Activated CD8-positive, alpha-beta T cell treated with anti-CD3 and anti-CD28 coated beads, Interleukin-2, amount 10 ng/mL, durations not matched to agents 7 days and 5 days (primary cell): ENCODE data around the gene OR10G4. TPM values are rescaled to one million over a fixed set of nuclear protein-coding genes. Genes with fewer than 3 reads are reported as not detected.
"Not testable (repeated sequence)": the region's sequence is repeated elsewhere in the genome, so short reads cannot be mapped to it uniquely, and the experiment has no call there.

Source experiments
- ATAC-seq: fragments of 150-1000 bp; cut with Tn5 transposase; one replicate; pipeline ENCODE4 v1.10.0; 2021; ENCODE audit warnings: moderate library complexity
- CTCF ChIA-PET: fragments of 350-600 bp; sonication (Branson Sonifier 250); formaldehyde crosslinking; loops from one replicate; lab custom pipeline; 2021; ENCODE audit warnings: antibody characterized with exemption; lab: Charles Lee
- POLR2A ChIA-PET: fragments of 350-600 bp; sonication (Branson Sonifier 250); formaldehyde crosslinking; loops from one replicate; lab custom pipeline; 2021; ENCODE audit warnings: antibody characterized with exemption; lab: Charles Lee
- DNase-seq: peaks from one replicate; pipeline ENCODE4 v3.0.0-alpha.2; 2020
- H3K27ac Mint-ChIP-seq: one replicate; pipeline ENCODE4 v1.8.0; 2021; ENCODE audit warnings: mild to moderate bottlenecking, mixed read lengths
- H3K27me3 Mint-ChIP-seq: one replicate; pipeline ENCODE4 v1.8.0; 2021; ENCODE audit warnings: low read depth, mixed read lengths
- H3K36me3 Mint-ChIP-seq: one replicate; pipeline ENCODE4 v1.8.0; 2021; ENCODE audit warnings: low read depth, mixed read lengths
- H3K4me1 Mint-ChIP-seq: one replicate; pipeline ENCODE4 v1.8.0; 2021; ENCODE audit warnings: low read depth, mixed read lengths
- H3K4me3 Mint-ChIP-seq: one replicate; pipeline ENCODE4 v1.8.0; 2021; ENCODE audit warnings: mild to moderate bottlenecking, mixed read lengths
- H3K9me3 Mint-ChIP-seq: one replicate; pipeline ENCODE4 v1.8.0; 2022; ENCODE audit warnings: mixed read lengths; ENCODE audit not compliant: insufficient read depth
- total RNA-seq, 2 experiments: library from RNA; stranded (reverse); gene quantifications; one replicate each; pipeline ENCODE4 v1.2.3, GENCODE V29; 2021

OR10G4 gene, protein sequence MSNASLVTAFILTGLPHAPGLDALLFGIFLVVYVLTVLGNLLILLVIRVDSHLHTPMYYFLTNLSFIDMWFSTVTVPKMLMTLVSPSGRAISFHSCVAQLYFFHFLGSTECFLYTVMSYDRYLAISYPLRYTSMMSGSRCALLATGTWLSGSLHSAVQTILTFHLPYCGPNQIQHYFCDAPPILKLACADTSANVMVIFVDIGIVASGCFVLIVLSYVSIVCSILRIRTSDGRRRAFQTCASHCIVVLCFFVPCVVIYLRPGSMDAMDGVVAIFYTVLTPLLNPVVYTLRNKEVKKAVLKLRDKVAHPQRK
- not detected for total RNA-seq

DNA sequence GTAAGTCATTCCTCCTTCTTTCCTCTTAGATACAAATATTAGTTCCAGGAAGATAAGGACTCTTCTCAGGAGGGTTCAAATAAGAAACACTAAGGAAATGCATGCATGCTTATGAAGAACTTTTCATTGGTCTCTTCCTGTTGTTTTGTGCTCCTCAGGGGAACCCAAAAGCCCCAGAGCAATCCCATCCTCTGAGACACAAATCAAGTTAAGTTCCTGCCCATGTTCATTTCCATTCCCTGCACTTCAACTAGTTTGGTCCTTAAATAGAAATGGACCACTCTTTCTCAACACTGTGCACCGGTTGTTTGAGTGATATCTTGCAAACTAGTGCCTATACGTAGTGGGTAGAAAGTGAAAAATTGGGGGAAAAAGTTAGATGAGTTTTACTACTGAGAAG is at the start of gene OR10G4:
TSS of gene OR10G4 (plus strand) at position 301 of the 400 bp plus-strand sequence. CDS start 2,578 bp downstream, outside the sequence.
- ATAC-seq (no peak), DNase-seq (no peak)
- H3K9me3 Mint-ChIP-seq, result no peaks in the 10 kb centered on the region
- POLR2A ChIA-PET, result no interaction called here
- peaks cover 1% of the 10 kb centered on the region for H3K27me3 Mint-ChIP-seq
- CTCF ChIA-PET, result no interaction called here
- H3K36me3 Mint-ChIP-seq, result no peaks in the 10 kb centered on the region
- H3K27ac Mint-ChIP-seq, result no peak within 1 kb of the TSS
- H3K4me1 Mint-ChIP-seq, result no peaks in the 10 kb centered on the region
- no peak within 1 kb of the TSS for H3K4me3 Mint-ChIP-seq

DNA sequence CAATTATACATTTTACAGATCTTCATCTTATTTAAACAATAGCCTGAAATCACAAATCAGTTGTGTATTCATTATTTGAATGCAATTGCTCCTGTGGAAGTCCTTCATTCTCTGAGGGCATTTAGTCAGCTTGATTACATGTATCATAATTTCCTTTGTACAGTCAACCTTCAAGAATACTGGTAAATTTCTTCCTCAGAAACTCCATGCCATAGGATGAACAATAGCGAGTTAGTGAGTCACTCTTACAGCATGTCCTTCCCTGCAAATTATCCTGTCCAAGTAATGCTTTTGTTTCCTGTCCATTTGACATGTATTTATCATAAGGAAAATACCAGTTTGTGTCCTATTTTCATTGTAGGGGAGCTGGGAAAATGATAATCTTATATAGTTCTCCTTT is 39.0 kb upstream of the OR10G4 start:
- H3K27ac Mint-ChIP-seq, result no peak overlapping the region

DNA sequence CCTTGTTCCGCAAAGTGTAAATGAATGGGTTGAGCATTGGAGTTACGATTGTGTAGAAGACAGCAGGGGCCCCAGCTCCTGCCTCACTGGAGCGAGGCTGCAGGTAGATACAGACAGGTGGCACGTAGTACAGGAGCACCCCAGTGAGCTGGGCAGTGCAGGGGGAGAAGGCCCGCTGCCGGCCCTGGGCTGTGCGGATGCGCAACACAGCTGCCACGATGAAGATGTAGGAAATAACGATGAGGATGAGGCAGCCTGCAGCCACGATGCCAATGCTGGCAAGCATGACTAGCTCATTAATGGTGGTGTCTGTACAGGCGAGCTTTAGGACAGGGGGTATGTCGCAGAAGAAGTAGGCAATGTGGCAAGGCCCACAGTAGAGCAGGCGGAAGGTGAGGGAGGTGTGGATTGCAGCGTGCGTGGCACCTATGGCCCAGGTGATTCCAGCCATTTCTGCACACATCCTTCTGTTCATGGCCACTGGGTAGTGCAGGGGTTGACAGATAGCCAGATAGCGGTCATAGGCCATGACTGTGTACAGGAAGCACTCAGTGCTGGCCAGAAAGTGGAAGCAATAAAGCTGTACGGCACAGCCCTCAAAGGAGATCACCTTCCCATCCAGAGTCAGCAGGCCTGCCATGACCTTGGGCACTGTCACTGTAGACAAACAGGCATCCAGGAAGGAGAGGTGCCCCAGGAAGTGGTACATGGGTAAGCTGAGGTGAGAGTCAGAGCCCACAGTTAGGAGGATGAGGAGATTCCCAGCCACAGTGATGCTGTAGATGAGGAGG is 35.8 kb upstream of the OR10G4 start:
- no peak for DNase-seq
- CTCF ChIA-PET, result no interaction called here
- POLR2A ChIA-PET, result no interaction called here
- Mint-ChIP-seq H3K4me3 (no peak overlapping the region), H3K9me3 (no peaks in the 10 kb centered on the region), H3K4me1 (peaks cover 5% of the 10 kb centered on the region), H3K27me3 (no peaks in the 10 kb centered on the region), H3K36me3 (no peaks in the 10 kb centered on the region), H3K27ac (no peak overlapping the region)
- no peak for ATAC-seq

More for the DNA sequence above, 39.0 kb upstream of the OR10G4 start:
- CTCF ChIA-PET, result no interaction called here
- Mint-ChIP-seq H3K9me3 (no peaks in the 10 kb centered on the region), H3K4me1 (peaks cover 5% of the 10 kb centered on the region), H3K27me3 (no peaks in the 10 kb centered on the region), H3K36me3 (no peaks in the 10 kb centered on the region), H3K4me3 (no peak overlapping the region)
- ATAC-seq (no peak), DNase-seq (no peak)
- POLR2A ChIA-PET, result no interaction called here

DNA sequence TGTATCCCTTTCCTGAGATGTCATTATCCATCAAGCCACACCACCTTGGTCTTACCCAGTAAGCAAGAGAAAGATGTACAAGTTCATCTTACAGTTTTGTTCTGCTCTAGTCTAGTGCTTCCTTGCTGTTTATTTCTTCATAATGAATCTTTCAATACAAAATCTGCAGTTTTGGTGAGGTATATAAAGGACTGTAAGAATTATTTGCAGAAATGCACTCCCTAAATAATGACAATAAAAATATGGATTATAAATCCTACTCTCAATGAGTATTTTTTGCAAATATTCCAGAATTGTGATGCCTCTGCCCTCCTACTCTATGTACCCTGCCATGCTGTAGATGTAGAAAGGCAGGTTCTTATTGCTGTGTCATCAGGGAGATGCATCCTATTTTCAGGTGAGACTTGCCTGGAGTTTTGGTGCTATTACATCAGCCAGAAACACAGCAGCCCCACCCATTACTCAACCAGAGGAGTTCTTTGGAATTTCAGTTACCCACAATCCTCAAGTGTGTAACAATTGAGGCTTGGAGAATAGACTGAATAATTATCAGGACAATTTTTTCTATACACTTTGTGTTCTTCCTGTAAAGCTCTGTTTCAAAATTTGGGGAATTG is 35.0 kb upstream of the OR10G4 start, which contains the start of gene OR10S1:
TSS of gene OR10S1 (minus strand) at position 51 of the 617 bp plus-strand sequence. CDS start 117 bp downstream, outside the sequence.
- ChIA-PET CTCF (no interaction called here), POLR2A (no interaction called here)
- Mint-ChIP-seq H3K4me1 (peaks cover 5% of the 10 kb centered on the region), H3K27me3 (no peaks in the 10 kb centered on the region), H3K27ac (no peak within 1 kb of the TSS), H3K9me3 (no peaks in the 10 kb centered on the region), H3K36me3 (no peaks in the 10 kb centered on the region), H3K4me3 (no peak within 1 kb of the TSS)
- ATAC-seq (no peak), DNase-seq (no peak)

DNA sequence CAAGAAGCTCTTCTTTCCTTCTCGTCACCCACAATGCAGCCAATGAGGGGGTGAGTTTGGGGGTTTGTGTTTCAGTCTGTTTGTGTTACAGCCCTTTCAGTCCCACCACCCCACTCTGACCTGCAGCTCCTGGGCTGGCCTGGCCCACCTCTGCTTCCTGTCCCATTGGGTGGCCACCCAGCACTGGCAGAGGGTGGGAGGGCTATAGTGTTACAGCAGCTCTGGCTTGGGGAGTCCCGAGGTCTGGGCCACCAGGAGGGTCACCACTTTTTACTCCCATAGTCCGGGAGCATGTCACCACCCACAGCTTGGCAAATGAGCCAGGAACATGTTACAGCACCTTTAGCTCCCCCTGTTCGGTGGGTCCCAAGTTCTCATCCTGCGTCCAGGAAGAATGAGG is 33.5 kb upstream of the OR10G4 start:
- H3K4me1 Mint-ChIP-seq, result peaks cover 5% of the 10 kb centered on the region
- H3K27ac Mint-ChIP-seq, result no peak overlapping the region
- H3K27me3 Mint-ChIP-seq, result no peaks in the 10 kb centered on the region
- DNase-seq, result no peak
- no peak overlapping the region for H3K4me3 Mint-ChIP-seq
- no peaks in the 10 kb centered on the region for H3K9me3 Mint-ChIP-seq
- POLR2A ChIA-PET, result no interaction called here
- no peaks in the 10 kb centered on the region for H3K36me3 Mint-ChIP-seq
- CTCF ChIA-PET, result no interaction called here
- no peak for ATAC-seq

DNA sequence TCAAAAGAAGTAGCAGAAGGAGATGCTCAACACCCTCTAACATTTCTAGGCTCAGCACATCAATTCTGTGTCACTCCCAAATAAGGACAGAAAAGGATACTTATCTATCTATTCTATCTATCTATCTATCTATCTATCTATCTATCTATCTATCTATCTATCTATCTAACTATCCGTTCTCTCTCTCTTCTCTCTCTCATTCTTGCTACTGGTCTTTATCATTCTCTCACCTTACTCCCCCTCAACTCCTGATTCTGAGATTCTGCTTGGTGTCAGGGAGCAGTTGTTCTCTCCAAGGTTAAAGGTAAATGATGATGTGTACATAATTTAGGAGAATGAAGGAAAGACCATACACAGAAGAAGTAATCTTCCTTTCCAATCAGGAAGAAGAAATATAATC is 17.7 kb upstream of the OR10G4 start, which contains the start of gene OR10G6:
TSS of gene OR10G6 (minus strand) at position 43 of the 400 bp plus-strand sequence. CDS start at position 43, 0 bp downstream.
- POLR2A ChIA-PET, result no interaction called here
- Mint-ChIP-seq H3K4me3 (no peak within 1 kb of the TSS), H3K36me3 (no peaks in the 10 kb centered on the region), H3K27ac (no peak within 1 kb of the TSS), H3K27me3 (no peaks in the 10 kb centered on the region), H3K9me3 (no peaks in the 10 kb centered on the region), H3K4me1 (no peaks in the 10 kb centered on the region)
- ATAC-seq (no peak), DNase-seq (no peak)
- CTCF ChIA-PET, result no interaction called here

DNA sequence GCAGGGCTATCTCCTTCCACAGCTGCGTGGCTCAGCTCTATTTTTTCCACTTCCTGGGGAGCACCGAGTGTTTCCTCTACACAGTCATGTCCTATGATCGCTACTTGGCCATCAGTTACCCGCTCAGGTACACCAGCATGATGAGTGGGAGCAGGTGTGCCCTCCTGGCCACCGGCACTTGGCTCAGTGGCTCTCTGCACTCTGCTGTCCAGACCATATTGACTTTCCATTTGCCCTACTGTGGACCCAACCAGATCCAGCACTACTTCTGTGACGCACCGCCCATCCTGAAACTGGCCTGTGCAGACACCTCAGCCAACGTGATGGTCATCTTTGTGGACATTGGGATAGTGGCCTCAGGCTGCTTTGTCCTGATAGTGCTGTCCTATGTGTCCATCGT is 3.0 kb downstream of the OR10G4 start:
- CTCF ChIA-PET, H3K9me3 Mint-ChIP-seq, H3K36me3 Mint-ChIP-seq, H3K4me3 Mint-ChIP-seq, DNase-seq, ATAC-seq, H3K4me1 Mint-ChIP-seq, H3K27me3 Mint-ChIP-seq, POLR2A ChIA-PET, H3K27ac Mint-ChIP-seq: not testable (repeated sequence)

DNA sequence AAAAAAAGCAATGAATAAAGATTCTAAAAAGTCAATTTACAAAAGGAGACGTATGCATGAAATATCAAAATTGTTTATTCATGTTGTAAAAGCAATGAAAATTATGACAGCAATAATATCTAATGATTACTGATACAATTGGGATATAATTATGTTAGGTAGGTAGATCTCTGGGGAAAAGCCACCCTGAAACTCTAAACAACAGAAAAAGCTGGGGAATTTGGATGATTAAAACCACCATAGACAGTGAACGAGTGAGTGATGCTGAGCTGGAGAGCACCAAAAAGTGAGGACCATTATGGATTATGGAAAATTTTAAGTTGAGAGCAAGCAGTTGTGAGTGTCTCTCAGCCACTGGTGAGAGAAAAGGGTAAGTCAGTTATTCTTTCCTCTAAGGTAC is 13.7 kb downstream of the OR10G4 start, which contains the start of gene OR10G8:
TSS of gene OR10G8 (plus strand) at position 301 of the 400 bp plus-strand sequence. CDS start 2,825 bp downstream, outside the sequence.
- ChIA-PET CTCF (no interaction called here), POLR2A (no interaction called here)
- Mint-ChIP-seq H3K9me3 (no peaks in the 10 kb centered on the region), H3K4me1 (no peaks in the 10 kb centered on the region), H3K4me3 (no peak within 1 kb of the TSS), H3K36me3 (no peaks in the 10 kb centered on the region), H3K27ac (no peak within 1 kb of the TSS), H3K27me3 (no peaks in the 10 kb centered on the region)
- ATAC-seq (no peak), DNase-seq (no peak)

DNA sequence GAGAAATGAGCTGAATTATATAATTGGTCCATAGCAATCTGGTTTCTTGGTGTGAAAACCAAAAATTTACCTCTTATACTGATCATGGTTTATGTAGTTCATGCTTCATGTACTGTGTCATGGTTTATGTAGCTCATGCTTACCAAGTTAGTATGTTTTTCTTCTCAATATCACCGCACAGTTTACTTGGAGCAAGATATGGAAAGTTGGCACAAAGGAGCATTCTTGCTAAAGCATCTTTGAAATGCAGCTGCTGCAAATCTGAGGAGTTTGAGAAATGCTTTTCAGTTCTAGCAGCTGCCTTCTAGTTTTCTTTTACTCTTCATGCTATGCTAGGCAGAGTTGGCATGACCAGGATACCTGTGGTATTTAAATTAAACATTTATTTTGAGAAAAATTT is 23.9 kb downstream of the OR10G4 start:
- no peak overlapping the region for H3K4me3 Mint-ChIP-seq
- no peaks in the 10 kb centered on the region for H3K36me3 Mint-ChIP-seq
- ChIA-PET POLR2A (no interaction called here), CTCF (no interaction called here)
- H3K27me3 Mint-ChIP-seq, result no peaks in the 10 kb centered on the region
- DNase-seq (no peak), ATAC-seq (no peak)
- no peaks in the 10 kb centered on the region for H3K4me1 Mint-ChIP-seq
- H3K9me3 Mint-ChIP-seq, result no peaks in the 10 kb centered on the region
- H3K27ac Mint-ChIP-seq, result no peak overlapping the region

DNA sequence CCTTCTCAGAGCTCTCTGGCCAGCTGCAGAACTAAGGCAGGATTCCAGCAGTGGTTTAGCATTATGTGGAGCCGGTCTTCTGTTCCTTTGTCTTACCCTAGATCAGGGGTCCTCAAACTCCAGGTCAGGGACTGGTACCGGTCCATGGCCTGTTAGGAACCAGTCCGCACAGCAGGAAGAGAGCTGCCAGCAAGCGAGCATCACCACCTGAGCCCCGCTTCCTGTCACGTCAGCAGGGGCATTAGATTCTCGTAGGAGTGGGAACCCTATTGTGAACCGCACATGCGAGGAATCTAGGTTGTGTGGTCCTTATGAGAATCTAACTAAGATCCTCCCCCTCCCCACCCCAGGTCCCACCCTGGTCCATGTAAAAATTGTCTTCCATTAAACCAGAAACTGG is 26.8 kb downstream of the OR10G4 start:
- Mint-ChIP-seq H3K36me3 (no peaks in the 10 kb centered on the region), H3K9me3 (no peaks in the 10 kb centered on the region)
- CTCF ChIA-PET, result no interaction called here

DNA sequence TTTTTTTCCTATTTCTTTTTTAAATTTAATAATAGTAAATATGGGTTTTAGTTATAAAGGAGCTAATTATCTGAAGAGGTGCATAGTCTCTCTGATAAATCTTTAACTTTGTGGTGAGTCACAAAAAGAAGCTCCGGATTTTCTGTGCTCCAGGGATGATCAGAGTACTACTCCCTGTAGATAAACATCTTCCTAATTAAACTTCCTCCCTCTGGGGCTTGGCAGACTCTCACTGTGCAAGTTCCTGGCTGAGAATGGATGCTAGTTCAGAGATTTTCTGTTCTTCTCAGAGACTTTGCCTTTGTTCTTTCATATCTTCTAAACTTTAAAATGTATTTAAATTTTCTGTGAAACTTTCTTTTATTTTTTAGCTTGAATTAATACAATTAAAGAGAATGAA is 28.5 kb downstream of the OR10G4 start, which contains the start of gene OR10G7:
TSS of gene OR10G7 (minus strand) at position 72 of the 400 bp plus-strand sequence. CDS start 2,324 bp downstream, outside the sequence.
- H3K9me3 Mint-ChIP-seq, result no peaks in the 10 kb centered on the region
- H3K36me3 Mint-ChIP-seq, result no peaks in the 10 kb centered on the region
- CTCF ChIA-PET, result no interaction called here
- no peak for DNase-seq
- POLR2A ChIA-PET, result no interaction called here
- no peak within 1 kb of the TSS for H3K4me3 Mint-ChIP-seq
- no peak for ATAC-seq
- no peaks in the 10 kb centered on the region for H3K27me3 Mint-ChIP-seq
- H3K4me1 Mint-ChIP-seq, result no peaks in the 10 kb centered on the region
- no peak within 1 kb of the TSS for H3K27ac Mint-ChIP-seq

More for the DNA sequence above, 26.8 kb downstream of the OR10G4 start:
- ATAC-seq, result no peak
- POLR2A ChIA-PET, result no interaction called here
- no peak for DNase-seq
- no peaks in the 10 kb centered on the region for H3K4me1 Mint-ChIP-seq
- no peak overlapping the region for H3K27ac Mint-ChIP-seq
- no peaks in the 10 kb centered on the region for H3K27me3 Mint-ChIP-seq
- H3K4me3 Mint-ChIP-seq, result no peak overlapping the region

DNA sequence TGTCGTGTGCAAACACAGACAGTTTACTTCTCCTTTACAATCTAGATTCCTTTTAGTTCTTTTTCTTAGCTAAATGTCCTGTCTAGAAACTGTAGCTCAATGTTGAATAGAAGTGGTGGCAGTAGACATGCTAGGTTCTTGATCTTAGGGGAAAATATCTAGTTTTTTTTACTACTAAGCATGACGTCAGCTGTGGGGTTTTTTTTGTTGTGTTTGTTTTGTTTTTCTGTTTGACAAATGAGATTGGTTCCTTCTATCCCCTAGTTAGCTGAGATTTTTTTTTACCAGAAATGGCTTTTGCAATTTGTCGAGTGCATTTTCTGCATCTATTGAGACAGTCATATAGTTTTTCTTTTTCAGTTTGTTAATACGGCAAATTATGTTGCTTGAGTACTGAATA is 30.6 kb downstream of the OR10G4 start:
- POLR2A ChIA-PET, result no interaction called here
- Mint-ChIP-seq H3K9me3 (no peaks in the 10 kb centered on the region), H3K27me3 (no peaks in the 10 kb centered on the region), H3K36me3 (no peaks in the 10 kb centered on the region), H3K4me3 (no peak overlapping the region), H3K4me1 (no peaks in the 10 kb centered on the region), H3K27ac (no peak overlapping the region)
- ATAC-seq, result no peak
- CTCF ChIA-PET, result no interaction called here
- no peak for DNase-seq
